Activated naive CD4-positive, alpha-beta T cell treated with anti-CD3 and anti-CD28 coated beads, Interleukin-2, amount 50 U/mL, for 24 hours (primary cell): Measurements from ENCODE around the gene TMEM161B.

Experiments used
- H3K27ac Mint-ChIP-seq: one replicate; pipeline ENCODE4 v1.8.0; 2021; ENCODE audit warnings: mild to moderate bottlenecking, mixed read lengths
- H3K27me3 Mint-ChIP-seq: one replicate; pipeline ENCODE4 v1.8.0; 2021; ENCODE audit warnings: mixed read lengths
- H3K36me3 Mint-ChIP-seq: one replicate; pipeline ENCODE4 v1.8.0; 2021; ENCODE audit warnings: mixed read lengths
- H3K4me1 Mint-ChIP-seq: one replicate; pipeline ENCODE4 v1.8.0; 2021; ENCODE audit warnings: mixed read lengths
- H3K4me3 Mint-ChIP-seq: one replicate; pipeline ENCODE4 v1.8.0; 2021; ENCODE audit warnings: mild to moderate bottlenecking, mixed read lengths
- H3K9me3 Mint-ChIP-seq: one replicate; pipeline ENCODE4 v1.8.0; 2021; ENCODE audit warnings: mixed read lengths

Gene TMEM161B

GRCh38 chr5:88159591-88159990 is 109.1 kb downstream of the TMEM161B start:
- H3K27ac Mint-ChIP-seq: no peak overlapping the region
- H3K4me3 Mint-ChIP-seq: no peak overlapping the region
- H3K4me1 Mint-ChIP-seq: no peaks in the 10 kb centered on the region
- no peaks in the 10 kb centered on the region for H3K36me3 Mint-ChIP-seq
- H3K27me3 Mint-ChIP-seq: peaks cover 16% of the 10 kb centered on the region
- no peaks in the 10 kb centered on the region for H3K9me3 Mint-ChIP-seq

GRCh38 chr5:88158056-88158455 is 110.6 kb downstream of the TMEM161B start:
- Mint-ChIP-seq H3K27me3 (peaks cover 21% of the 10 kb centered on the region), H3K4me1 (no peaks in the 10 kb centered on the region)

GRCh38 chr5:88154891-88155290 is 113.8 kb downstream of the TMEM161B start:
- H3K36me3 Mint-ChIP-seq: no peaks in the 10 kb centered on the region
- peaks cover 25% of the 10 kb centered on the region for H3K27me3 Mint-ChIP-seq
- no peaks in the 10 kb centered on the region for H3K4me1 Mint-ChIP-seq
- no peak overlapping the region for H3K4me3 Mint-ChIP-seq
- H3K9me3 Mint-ChIP-seq: peaks cover 21% of the 10 kb centered on the region
- no peak overlapping the region for H3K27ac Mint-ChIP-seq

More at GRCh38 chr5:88158056-88158455, 110.6 kb downstream of the TMEM161B start:
- Mint-ChIP-seq H3K36me3 (no peaks in the 10 kb centered on the region), H3K9me3 (peaks cover 5% of the 10 kb centered on the region), H3K27ac (no peak overlapping the region), H3K4me3 (no peak overlapping the region)

GRCh38 chr5:88150747-88151146 is 117.9 kb downstream of the TMEM161B start:
- Mint-ChIP-seq H3K27ac (no peak overlapping the region), H3K9me3 (peaks cover 21% of the 10 kb centered on the region), H3K36me3 (no peaks in the 10 kb centered on the region), H3K27me3 (peaks cover 33% of the 10 kb centered on the region), H3K4me1 (peaks cover 1% of the 10 kb centered on the region), H3K4me3 (no peak overlapping the region)

GRCh38 chr5:88145611-88146467 is 122.8 kb downstream of the TMEM161B start:
- H3K4me3 Mint-ChIP-seq: peak overlapping the region; percentile 53
- peaks cover 3% of the 10 kb centered on the region for H3K9me3 Mint-ChIP-seq
- H3K4me1 Mint-ChIP-seq: peaks cover 17% of the 10 kb centered on the region
- H3K27ac Mint-ChIP-seq: no peak overlapping the region
- peaks cover 35% of the 10 kb centered on the region for H3K27me3 Mint-ChIP-seq
- H3K36me3 Mint-ChIP-seq: peaks cover 1% of the 10 kb centered on the region

- H3K36me3 Mint-ChIP-seq: peaks cover 1% of the 10 kb centered on the region
- H3K9me3 Mint-ChIP-seq: no peaks in the 10 kb centered on the region
- H3K27ac Mint-ChIP-seq: no peak overlapping the region
- H3K4me3 Mint-ChIP-seq: peak overlapping the region; percentile 53
- peaks cover 17% of the 10 kb centered on the region for H3K4me1 Mint-ChIP-seq
- H3K27me3 Mint-ChIP-seq: peaks cover 33% of the 10 kb centered on the region
These were observed 123.4 kb downstream of the TMEM161B start for GRCh38 chr5:88145221-88145610.
